Fibroblast of lung (primary cell): Measurements from ENCODE around the gene METTL8. TPM values are rescaled to one million over a fixed set of nuclear protein-coding genes. Genes with fewer than 3 reads are reported as not detected.

Experiments used
- DNase-seq, 2 donors: peaks; one replicate each; pipeline versions ENCODE4 v3.0.0 to v3.0.0-alpha.2; 2010; ENCODE audit warnings: low read depth in 2 of 2
- H2AFZ ChIP-seq: 2 replicates; pipeline ENCODE4 v1.5.1; 2012; ENCODE audit warnings: low read length, control low read depth, inconsistent platforms
- H3K27ac ChIP-seq: 2 replicates; pipeline ENCODE4 v1.5.1; 2011; ENCODE audit warnings: low read length, control low read depth; ENCODE audit not compliant: insufficient read depth
- H3K27me3 ChIP-seq: 2 replicates; pipeline ENCODE4 v1.5.1; 2011; ENCODE audit warnings: mild to moderate bottlenecking, low read length; ENCODE audit not compliant: control insufficient read depth, insufficient read depth
- H3K36me3 ChIP-seq: 2 replicates; pipeline ENCODE4 v1.5.1; 2011; ENCODE audit warnings: low read length; ENCODE audit not compliant: control insufficient read depth, insufficient read depth
- H3K4me1 ChIP-seq: 2 replicates; pipeline ENCODE4 v1.5.1; 2011; ENCODE audit warnings: low read length; ENCODE audit not compliant: control insufficient read depth, insufficient read depth; ENCODE audit errors: extremely low read depth
- H3K4me2 ChIP-seq: 2 replicates; pipeline ENCODE4 v1.5.1; 2011; ENCODE audit warnings: low read length, control low read depth; ENCODE audit not compliant: insufficient read depth; ENCODE audit errors: extremely low read depth
- H3K4me3 ChIP-seq, 4 experiments: fragments of 200-600 bp in 1 of 4; sonication (generic) in 1 of 4; replicated peaks in 1 of 4; 2 replicates each; pipeline ENCODE4 v1.5.1; 2011 to 2016; ENCODE audit warnings: low read length in 4 of 4, low read depth in 3 of 4, mild to moderate bottlenecking in 3 of 4, control low read depth in 2 of 4, inconsistent platforms in 1 of 4, mixed read lengths in 1 of 4; ENCODE audit not compliant: insufficient read depth in 1 of 4; ENCODE audit errors: control extremely low read depth in 1 of 4
- H3K79me2 ChIP-seq: 2 replicates; pipeline ENCODE4 v1.5.1; 2012; ENCODE audit warnings: mild to moderate bottlenecking, low read length, inconsistent platforms; ENCODE audit not compliant: control insufficient read depth, insufficient read depth
- H3K9ac ChIP-seq: 2 replicates; pipeline ENCODE4 v1.5.1; 2011; ENCODE audit warnings: mild to moderate bottlenecking, low read length, control low read depth; ENCODE audit not compliant: insufficient read depth
- H3K9me3 ChIP-seq: 2 replicates; pipeline ENCODE4 v1.5.1; 2012; ENCODE audit warnings: low read depth, low read length; ENCODE audit not compliant: control insufficient read depth, insufficient read depth
- H4K20me1 ChIP-seq: 2 replicates; pipeline ENCODE4 v1.5.1; 2011; ENCODE audit warnings: low read length; ENCODE audit not compliant: control insufficient read depth, insufficient read depth; ENCODE audit errors: extremely low read depth
- EZH2 ChIP-seq: IDR thresholded peaks from 2 replicates; pipeline ENCODE4 v1.5.1; 2012; ENCODE audit warnings: low read length, control low read depth, mild to moderate bottlenecking; ENCODE audit errors: missing control alignments
- polyA plus RNA-seq, 2 donors: library from polyadenylated mRNA; depleted of rRNA in 1 of 2; stranded (reverse) in 1 of 2; unstranded in 1 of 2; fragments of >200 nt; gene quantifications; 2 replicates each; pipeline ENCODE4 v1.2.1, GENCODE V29; 2011 to 2012; ENCODE audit warnings: missing spikeins in 1 of 2
- total RNA-seq: library from RNA; depleted of rRNA; stranded (reverse); fragments of >200 nt; gene quantifications from 2 replicates; pipeline ENCODE4 v1.2.1, GENCODE V29; 2014
- TF ChIP-seq, protein P1 (sequence below), 2 donors: IDR thresholded peaks in 1 of 2; conservative IDR thresholded peaks in 1 of 2; 1 replicate in 1 of 2; 2 replicates in 1 of 2; pipeline ENCODE4 v1.5.1; 2011 to 2012; ENCODE audit warnings: low read length in 2 of 2, control low read depth in 1 of 2, inconsistent platforms in 1 of 2, low read depth in 1 of 2, mild to moderate bottlenecking in 1 of 2

Gene METTL8
- total and polyA plus RNA-seq, 2 donors (not counting 1 experiment from before 2014, with no cell fraction given): 16.7 to 22.4 TPM

DNA sequence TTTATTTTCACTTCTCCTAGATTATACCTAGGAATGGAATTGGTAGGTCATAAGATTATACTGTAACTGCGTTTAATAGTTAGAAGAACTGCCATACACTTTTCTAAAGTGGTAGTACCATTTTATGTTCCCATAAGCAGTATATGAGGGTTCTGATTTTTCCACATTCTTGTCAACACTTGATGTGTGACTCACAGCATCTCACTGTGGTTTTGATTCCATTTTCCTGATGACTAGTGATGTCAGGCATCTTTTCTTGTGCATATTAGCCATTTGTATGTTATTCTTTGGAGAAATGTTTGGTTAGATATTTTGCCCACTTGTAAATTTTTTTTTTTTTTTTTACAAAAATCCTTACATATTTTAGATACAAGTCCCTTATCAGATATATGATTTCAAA lies 2.5 kb upstream of the METTL8 start:
- Histone ChIP-seq H4K20me1 (no peaks in the 10 kb centered on the region), H2AFZ (no peak overlapping the region), H3K9me3 (no peaks in the 10 kb centered on the region), H3K4me2 (no peak overlapping the region), H3K4me1 (peaks cover 6% of the 10 kb centered on the region), H3K36me3 (peaks cover 1% of the 10 kb centered on the region), H3K27ac (no peak overlapping the region), H3K4me3 (no peak overlapping the region), H3K9ac (no peak overlapping the region), H3K79me2 (peaks cover 14% of the 10 kb centered on the region), H3K27me3 (no peaks in the 10 kb centered on the region)
- DNase-seq: peak; percentile 74 to 92
- TF ChIP-seq, protein P1, sequence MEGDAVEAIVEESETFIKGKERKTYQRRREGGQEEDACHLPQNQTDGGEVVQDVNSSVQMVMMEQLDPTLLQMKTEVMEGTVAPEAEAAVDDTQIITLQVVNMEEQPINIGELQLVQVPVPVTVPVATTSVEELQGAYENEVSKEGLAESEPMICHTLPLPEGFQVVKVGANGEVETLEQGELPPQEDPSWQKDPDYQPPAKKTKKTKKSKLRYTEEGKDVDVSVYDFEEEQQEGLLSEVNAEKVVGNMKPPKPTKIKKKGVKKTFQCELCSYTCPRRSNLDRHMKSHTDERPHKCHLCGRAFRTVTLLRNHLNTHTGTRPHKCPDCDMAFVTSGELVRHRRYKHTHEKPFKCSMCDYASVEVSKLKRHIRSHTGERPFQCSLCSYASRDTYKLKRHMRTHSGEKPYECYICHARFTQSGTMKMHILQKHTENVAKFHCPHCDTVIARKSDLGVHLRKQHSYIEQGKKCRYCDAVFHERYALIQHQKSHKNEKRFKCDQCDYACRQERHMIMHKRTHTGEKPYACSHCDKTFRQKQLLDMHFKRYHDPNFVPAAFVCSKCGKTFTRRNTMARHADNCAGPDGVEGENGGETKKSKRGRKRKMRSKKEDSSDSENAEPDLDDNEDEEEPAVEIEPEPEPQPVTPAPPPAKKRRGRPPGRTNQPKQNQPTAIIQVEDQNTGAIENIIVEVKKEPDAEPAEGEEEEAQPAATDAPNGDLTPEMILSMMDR (conservative IDR thresholded peaks at IDR 0.05 in 1 of 2, IDR thresholded peaks at IDR 0.05 in 1 of 2; ENCODE audit: low read depth in 1 of 2, low read length in 2 of 2): no peak
- no peak for TF ChIP-seq EZH2

DNA sequence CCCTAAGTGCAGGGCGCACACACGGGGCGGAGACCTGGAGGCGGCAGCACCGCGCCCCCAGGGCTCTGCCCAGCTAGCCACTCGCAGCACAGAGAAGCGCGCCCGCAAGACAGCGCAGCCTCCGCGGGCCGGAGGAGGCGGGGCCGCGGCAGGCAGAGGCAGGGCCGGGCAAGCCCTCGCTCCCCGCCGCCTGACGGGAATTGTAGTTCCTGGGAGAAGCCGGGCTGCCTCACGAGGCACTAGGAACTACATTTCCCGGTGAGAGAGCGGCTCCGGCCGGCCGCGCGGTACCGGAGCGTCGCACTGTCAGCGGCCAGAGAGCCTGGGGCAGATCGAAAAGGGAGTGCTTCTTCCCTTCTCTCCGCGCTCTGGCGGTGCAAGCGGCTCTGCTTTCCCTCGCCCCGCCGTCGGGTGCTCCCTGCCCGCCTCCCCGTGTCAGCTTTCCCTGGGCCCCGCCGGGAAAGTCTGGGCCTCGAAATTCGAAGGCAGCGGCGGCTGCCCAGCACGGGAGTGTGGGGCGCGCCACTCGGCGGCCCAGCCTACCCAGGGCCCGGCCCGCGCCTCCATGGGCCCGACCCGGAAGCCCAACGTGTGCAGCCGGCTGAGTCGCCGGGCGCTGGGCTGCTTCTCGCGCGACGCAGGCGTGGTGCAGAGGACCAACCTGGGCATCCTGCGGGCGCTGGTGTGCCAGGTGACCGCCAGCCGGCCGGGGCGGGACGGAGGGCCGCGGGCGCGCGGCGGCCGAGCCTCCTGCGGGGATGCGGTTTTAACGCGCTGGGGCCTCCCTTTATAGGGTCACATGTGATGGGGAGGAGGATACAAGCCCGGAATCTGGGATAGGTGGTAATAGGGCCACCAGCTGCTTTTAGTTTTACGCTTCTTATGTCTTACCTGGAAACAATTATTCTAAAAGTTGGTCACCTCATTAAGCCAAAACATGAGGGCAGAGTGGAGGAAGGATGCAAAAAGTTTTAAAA lies 511 bp upstream of the METTL8 start, which contains the start of gene DCAF17:
Gene DCAF17 (plus strand): TSS at position 214 of the 977 bp plus-strand sequence. CDS start 352 bp downstream, at position 566.
- Histone ChIP-seq H3K4me3 (peak within 1 kb of the TSS; percentile 52 to 91 (median 74)), H3K4me2 (peak within 1 kb of the TSS; percentile 96), H2AFZ (peak within 1 kb of the TSS; percentile 72), H3K36me3 (peaks cover 1% of the 10 kb centered on the region), H3K27ac (peak within 1 kb of the TSS; percentile 86), H3K79me2 (peaks cover 14% of the 10 kb centered on the region), H3K9ac (peak within 1 kb of the TSS; percentile 77), H3K27me3 (no peaks in the 10 kb centered on the region), H4K20me1 (no peaks in the 10 kb centered on the region), H3K9me3 (no peaks in the 10 kb centered on the region), H3K4me1 (peaks cover 6% of the 10 kb centered on the region)
- TF ChIP-seq, protein P1 (conservative IDR thresholded peaks at IDR 0.05 in 1 of 2, IDR thresholded peaks at IDR 0.05 in 1 of 2; ENCODE audit: low read depth in 1 of 2, low read length in 2 of 2): peak in 1 of 2 donors; percentile 14
- no peak for TF ChIP-seq EZH2
- peak; percentile 95 for DNase-seq

DNA sequence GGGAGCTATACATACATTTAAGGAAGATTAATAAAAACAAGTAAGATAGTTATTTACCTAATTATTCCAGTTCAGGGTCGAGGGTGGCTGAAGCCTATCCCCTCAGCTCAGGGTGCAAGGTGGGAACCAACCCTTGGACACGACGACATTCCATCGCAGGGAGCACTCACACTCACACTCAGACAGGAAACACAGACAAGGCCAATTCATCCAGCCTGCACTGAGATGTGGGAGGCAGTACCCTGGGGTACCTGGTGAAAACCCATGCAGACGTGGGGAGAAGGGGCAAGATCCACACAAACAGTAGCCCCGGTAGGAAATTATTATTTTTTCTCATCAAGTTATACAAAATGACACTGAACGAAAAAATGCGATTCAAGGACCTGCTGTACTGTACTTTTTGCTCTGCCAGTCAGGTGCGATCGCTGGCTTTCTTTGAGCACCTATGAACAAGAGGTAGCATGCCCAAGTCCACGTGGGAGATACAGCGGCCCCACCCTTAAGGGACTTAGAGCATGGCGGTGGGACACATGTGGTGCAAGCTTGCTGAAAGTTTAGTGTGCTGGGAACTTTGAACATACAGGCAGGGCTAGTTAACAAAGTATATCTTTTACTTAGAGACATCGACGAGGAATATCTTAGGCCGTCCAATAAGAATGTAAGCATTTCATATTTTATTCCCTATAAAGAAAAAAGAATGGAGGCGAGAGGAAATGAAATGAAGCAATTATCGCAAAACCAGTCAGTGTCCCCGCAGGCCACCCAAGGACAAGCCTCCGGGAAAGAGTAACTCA lies 624 bp downstream of the METTL8 start:
- TF ChIP-seq, protein P1 (conservative IDR thresholded peaks at IDR 0.05 in 1 of 2, IDR thresholded peaks at IDR 0.05 in 1 of 2; ENCODE audit: low read depth in 1 of 2, low read length in 2 of 2): no peak
- TF ChIP-seq EZH2: no peak
- DNase-seq: peak; percentile 22 to 35

More for the DNA sequence above, 624 bp downstream of the METTL8 start:
- Histone ChIP-seq H3K36me3 (peaks cover 1% of the 10 kb centered on the region), H4K20me1 (no peaks in the 10 kb centered on the region), H3K4me3 (peak overlapping the region; percentile 52 to 85 (median 72)), H3K4me2 (peak overlapping the region; percentile 96), H3K27me3 (no peaks in the 10 kb centered on the region), H3K79me2 (peaks cover 14% of the 10 kb centered on the region), H3K4me1 (peaks cover 6% of the 10 kb centered on the region), H2AFZ (peak overlapping the region; percentile 72), H3K27ac (peak overlapping the region; percentile 86), H3K9ac (peak overlapping the region; percentile 43), H3K9me3 (no peaks in the 10 kb centered on the region)
